HG03378 (cell line): Measurements from ENCODE around the gene RPP38.

Source experiments
- ATAC-seq: cut with Tn5 transposase; IDR thresholded peaks from one replicate; pipeline ENCODE4 v1.9.1; 2021; ENCODE audit warnings: mild to moderate bottlenecking, moderate library complexity; ENCODE audit not compliant: unreplicated experiment

The RPP38 gene

GRCh38 chr10:15097011-15097812 is at the start of gene RPP38:
Gene RPP38, plus strand, starts transcription at chr10:15097355. Its CDS starts 5,960 bp downstream, at chr10:15103315.
- ATAC-seq: peak; percentile 84

GRCh38 chr10:15049533-15049932 is 47.6 kb upstream of the RPP38 start:
- no peak for ATAC-seq

GRCh38 chr10:15052121-15052520 is 45.0 kb upstream of the RPP38 start:
- ATAC-seq: no peak

GRCh38 chr10:15053061-15053460 is 44.1 kb upstream of the RPP38 start:
- no peak for ATAC-seq

GRCh38 chr10:15058689-15059088 is 38.5 kb upstream of the RPP38 start:
- no peak for ATAC-seq

- ATAC-seq: no peak
Observed at GRCh38 chr10:15059914-15060313, 37.2 kb upstream of the RPP38 start.

GRCh38 chr10:15060638-15061037 is 36.5 kb upstream of the RPP38 start:
- ATAC-seq: no peak

GRCh38 chr10:15067154-15067553 is 30.0 kb upstream of the RPP38 start:
- no peak for ATAC-seq

GRCh38 chr10:15068802-15069201 is 28.4 kb upstream of the RPP38 start:
- no peak for ATAC-seq

GRCh38 chr10:15069230-15069629 is 27.9 kb upstream of the RPP38 start:
- ATAC-seq: no peak

- no peak for ATAC-seq
Observed at GRCh38 chr10:15072358-15072757, 24.8 kb upstream of the RPP38 start.

- no peak for ATAC-seq
Observed at GRCh38 chr10:15075421-15075820, 21.7 kb upstream of the RPP38 start.

GRCh38 chr10:15083674-15084501 is 13.3 kb upstream of the RPP38 start:
- ATAC-seq: no peak

GRCh38 chr10:15084502-15084922 is 12.6 kb upstream of the RPP38 start:
- no peak for ATAC-seq

- peak; percentile 78 for ATAC-seq
Observed at GRCh38 chr10:15088428-15089261, 8.5 kb upstream of the RPP38 start, which contains the start of gene ACBD7. Gene ACBD7, minus strand, starts transcription at chr10:15088776. Its CDS starts 48 bp downstream, at chr10:15088728.

- no peak for ATAC-seq
Observed at GRCh38 chr10:15091418-15091817, 5.7 kb upstream of the RPP38 start.

- no peak for ATAC-seq
Observed at GRCh38 chr10:15092855-15093408, 4.2 kb upstream of the RPP38 start.

- peak; percentile 17 for ATAC-seq
Observed at GRCh38 chr10:15096661-15097010, 519 bp upstream of the RPP38 start.

GRCh38 chr10:15099886-15100285 is 2.7 kb downstream of the RPP38 start:
- no peak for ATAC-seq

- ATAC-seq: no peak
Observed at GRCh38 chr10:15103513-15103912, 6.4 kb downstream of the RPP38 start.
